Fibroblast of villous mesenchyme (primary cell): ENCODE results near the gene TFF3. TPM values are rescaled to one million over a fixed set of nuclear protein-coding genes. Genes with fewer than 3 reads are reported as not detected.

Experiments
- DNase-seq: peaks from one replicate; pipeline ENCODE4 v3.0.0-alpha.2; 2010; ENCODE audit warnings: low read depth
- H3K4me3 ChIP-seq: 2 replicates; pipeline ENCODE4 v1.5.1; 2011; ENCODE audit warnings: low read depth, mild to moderate bottlenecking, low read length
- total RNA-seq: library from RNA; depleted of rRNA; stranded (reverse); fragments of >200 nt; gene quantifications from 2 replicates; pipeline ENCODE4 v1.2.3, GENCODE V29; 2012
- TF ChIP-seq, protein P1 (sequence below): IDR thresholded peaks from 2 replicates; pipeline ENCODE4 v1.5.1; 2012; ENCODE audit warnings: low read depth, mild to moderate bottlenecking, low read length; ENCODE audit not compliant: insufficient read depth

Gene TFF3
- total RNA-seq, 1 donor = not detected

DNA sequence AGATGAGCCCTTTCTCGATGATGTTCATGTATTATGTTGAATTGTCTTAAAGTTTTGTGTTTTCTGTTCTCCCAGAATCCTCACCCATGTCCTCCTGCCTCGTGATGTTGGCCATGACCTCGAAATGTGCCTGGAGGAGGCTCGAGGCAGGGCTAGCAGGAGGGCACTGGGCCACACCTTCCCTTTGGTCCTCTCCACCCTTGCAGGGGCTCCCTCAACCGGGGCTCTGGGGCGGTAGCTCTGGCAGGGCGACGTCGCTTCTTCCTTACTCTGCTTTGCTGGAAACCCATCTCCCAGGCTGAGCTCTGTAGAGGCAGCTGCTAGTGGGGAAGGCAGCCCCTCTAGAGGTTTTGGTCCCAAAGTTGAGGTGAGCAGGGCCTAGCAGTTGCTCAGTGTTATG, 14.3 kb downstream of the TFF3 start:
- TF ChIP-seq, protein P1, sequence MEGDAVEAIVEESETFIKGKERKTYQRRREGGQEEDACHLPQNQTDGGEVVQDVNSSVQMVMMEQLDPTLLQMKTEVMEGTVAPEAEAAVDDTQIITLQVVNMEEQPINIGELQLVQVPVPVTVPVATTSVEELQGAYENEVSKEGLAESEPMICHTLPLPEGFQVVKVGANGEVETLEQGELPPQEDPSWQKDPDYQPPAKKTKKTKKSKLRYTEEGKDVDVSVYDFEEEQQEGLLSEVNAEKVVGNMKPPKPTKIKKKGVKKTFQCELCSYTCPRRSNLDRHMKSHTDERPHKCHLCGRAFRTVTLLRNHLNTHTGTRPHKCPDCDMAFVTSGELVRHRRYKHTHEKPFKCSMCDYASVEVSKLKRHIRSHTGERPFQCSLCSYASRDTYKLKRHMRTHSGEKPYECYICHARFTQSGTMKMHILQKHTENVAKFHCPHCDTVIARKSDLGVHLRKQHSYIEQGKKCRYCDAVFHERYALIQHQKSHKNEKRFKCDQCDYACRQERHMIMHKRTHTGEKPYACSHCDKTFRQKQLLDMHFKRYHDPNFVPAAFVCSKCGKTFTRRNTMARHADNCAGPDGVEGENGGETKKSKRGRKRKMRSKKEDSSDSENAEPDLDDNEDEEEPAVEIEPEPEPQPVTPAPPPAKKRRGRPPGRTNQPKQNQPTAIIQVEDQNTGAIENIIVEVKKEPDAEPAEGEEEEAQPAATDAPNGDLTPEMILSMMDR = no peak
- no peak overlapping the region for H3K4me3 ChIP-seq
- no peak for DNase-seq

DNA sequence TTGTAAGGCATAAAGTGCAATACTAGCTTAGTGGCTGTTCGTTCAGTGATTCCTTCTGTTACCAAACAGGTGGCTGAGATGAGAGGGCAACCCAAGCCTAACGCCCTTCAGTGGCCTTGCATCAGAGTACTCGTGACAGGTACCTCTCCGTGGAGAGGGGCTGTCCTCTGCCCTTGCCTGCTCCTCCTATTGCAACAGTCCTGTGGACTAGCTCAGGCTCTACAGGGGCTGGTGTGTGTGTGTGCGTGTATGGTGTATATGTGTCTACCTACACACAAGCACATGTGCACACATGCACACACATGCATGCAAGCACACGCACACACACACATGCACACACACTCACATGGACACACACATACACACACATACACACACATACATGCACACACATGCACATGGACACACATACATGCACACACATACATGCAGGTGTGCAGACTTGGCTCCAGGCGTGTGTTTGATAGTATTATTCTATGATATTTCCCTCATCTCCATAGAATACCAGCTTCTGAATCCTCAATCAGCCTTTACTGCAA, 15.1 kb downstream of the TFF3 start:
- no peak for DNase-seq
- H3K4me3 ChIP-seq = no peak overlapping the region
- TF ChIP-seq, protein P1 = no peak

DNA sequence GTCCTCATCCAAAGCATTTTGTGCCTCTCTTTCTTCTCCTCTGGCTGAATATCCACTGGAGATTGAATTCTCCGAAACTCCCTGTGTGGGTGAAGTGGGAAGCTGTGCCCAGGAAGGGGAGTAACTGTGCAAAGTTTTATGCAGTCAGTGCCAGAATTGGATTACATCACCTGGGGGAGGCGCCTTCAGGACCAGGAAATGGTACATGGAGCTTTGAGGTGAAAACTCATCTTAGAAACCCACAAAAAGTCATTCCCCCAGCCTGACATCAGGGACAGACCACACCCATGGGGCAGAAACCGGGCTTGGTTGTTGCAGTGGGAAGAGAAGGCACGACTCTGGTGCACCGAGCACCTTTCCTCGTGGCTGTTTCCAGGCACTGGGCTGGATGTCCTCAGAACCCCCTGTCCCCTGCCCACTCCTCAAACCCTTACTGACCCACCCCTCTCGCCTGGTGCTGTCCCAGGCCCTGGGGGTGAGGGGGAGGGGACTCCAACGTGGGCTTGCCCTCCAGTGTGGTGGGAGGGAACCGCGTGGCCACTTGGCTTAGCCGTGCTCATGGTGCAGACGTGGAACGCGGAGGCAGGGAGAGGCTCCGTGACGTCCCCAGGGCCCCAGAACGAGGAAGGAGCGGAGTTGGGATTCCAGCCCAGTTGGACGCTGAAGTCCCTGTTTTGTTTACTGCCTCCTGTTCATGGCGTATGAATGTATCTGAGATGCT, 15.7 kb downstream of the TFF3 start:
- TF ChIP-seq, protein P1 = no peak
- no peak overlapping the region for H3K4me3 ChIP-seq
- DNase-seq = no peak

DNA sequence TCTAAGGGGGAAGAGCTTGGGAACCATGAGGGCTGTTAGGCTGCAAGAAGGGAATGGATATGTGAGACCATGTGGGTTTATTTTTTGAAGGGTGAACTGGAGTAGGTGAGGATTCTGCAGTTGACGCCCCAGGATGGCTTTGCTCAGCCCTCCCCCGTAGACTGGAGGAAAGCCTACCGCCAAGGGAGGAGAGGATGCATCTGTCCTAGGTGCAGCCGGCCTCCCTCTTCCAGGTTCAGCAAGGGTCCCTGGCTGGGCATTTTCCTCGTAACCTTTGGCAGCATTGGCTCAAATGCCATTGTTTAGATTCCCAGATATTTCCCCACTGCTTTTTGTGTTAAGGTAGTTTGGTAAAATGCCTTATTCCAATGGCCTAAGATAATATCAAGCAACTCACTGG, 16.6 kb downstream of the TFF3 start:
- TF ChIP-seq, protein P1 = no peak
- DNase-seq = no peak
- no peak overlapping the region for H3K4me3 ChIP-seq

DNA sequence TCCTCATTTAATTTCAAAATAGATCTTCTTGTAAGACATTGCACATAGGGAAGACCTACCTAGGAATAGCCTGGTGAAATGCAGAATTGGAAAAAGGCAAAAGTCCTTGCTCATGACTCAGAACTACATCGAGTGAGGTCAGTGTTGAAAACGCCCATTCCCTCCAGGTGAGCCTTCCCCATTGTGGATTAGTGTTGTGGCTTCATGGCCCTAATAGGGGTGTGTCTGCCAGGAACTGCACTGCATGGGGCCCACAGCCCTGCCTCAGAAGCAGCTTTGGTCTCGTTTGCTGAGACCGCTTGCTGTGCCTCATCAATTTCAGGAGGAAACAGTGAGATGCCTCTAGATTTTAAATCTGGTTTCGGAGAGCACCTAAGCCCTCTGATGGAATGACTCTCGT, 17.0 kb downstream of the TFF3 start:
- TF ChIP-seq, protein P1 = no peak
- DNase-seq = no peak
- no peak overlapping the region for H3K4me3 ChIP-seq

DNA sequence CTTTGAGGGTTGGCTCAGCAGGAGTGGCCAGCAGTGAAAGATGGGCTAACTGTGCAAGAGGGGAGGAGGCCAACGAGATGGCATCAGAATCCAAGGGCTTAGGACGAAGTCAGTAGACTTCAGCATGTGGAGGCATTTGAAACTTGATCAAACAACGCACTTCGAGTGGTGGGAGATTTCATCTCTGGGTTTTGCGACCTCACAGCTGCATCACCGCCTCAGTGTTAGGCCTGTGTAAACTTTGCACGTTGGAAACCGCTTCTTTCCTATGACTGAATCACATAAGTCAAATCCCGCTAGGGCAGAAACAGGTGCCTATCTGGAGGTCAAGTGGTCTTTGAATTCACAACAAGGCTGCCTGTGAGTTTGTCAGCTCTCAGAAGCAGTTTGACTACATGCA, 17.8 kb downstream of the TFF3 start:
- DNase-seq = no peak
- no peak overlapping the region for H3K4me3 ChIP-seq
- TF ChIP-seq, protein P1 = no peak

DNA sequence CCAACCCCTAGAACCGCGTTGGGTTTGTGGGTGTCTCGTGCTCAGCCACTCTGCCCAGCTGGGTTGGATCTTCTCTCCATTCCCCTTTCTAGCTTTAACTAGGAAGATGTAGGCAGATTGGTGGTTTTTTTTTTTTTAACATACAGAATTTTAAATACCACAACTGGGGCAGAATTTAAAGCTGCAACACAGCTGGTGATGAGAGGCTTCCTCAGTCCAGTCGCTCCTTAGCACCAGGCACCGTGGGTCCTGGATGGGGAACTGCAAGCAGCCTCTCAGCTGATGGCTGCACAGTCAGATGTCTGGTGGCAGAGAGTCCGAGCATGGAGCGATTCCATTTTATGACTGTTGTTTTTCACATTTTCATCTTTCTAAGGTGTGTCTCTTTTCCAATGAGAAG, 18.7 kb downstream of the TFF3 start:
- H3K4me3 ChIP-seq = no peak overlapping the region
- TF ChIP-seq, protein P1 = no peak
- no peak for DNase-seq
